ENCODE measurements around the gene RAB20.

- TF ChIP-seq CTCF (IDR thresholded peaks at IDR 0.05; ENCODE audit: low read depth, low read length, missing input control) (no peak), MAX (IDR thresholded peaks at IDR 0.05) (no peak), JUND (IDR thresholded peaks at IDR 0.05) (no peak), RXRA (IDR thresholded peaks at IDR 0.05) (no peak), HNF4A (conservative IDR thresholded peaks at IDR 0.05) (no peak), REST (IDR thresholded peaks at IDR 0.05) (no peak), ZBTB33 (IDR thresholded peaks at IDR 0.05) (no peak), YY1 (IDR thresholded peaks at IDR 0.05) (no peak), EGR1 (IDR thresholded peaks at IDR 0.05; ENCODE audit: low read depth in 2 of 2) (no peak)
Measured at GRCh38 chr13:110578363-110578762, 16.8 kb upstream of the RAB20 start.

All from liver (tissue), 3 donors.